GM12878 (cell line): Measurements from ENCODE around the gene TNRC18.
"Not testable (repeated sequence)": the region's sequence is repeated elsewhere in the genome, so short reads cannot be mapped to it uniquely, and the experiment has no call there.

Experiments
- ASH2L ChIP-seq: fragments of 300-600, 200-600 bp; sonication (generic); IDR thresholded peaks from 2 replicates; pipeline ENCODE4 v1.6.1; 2017; ENCODE audit warnings: low read depth, mild to moderate bottlenecking, borderline replicate concordance
- BMI1 ChIP-seq: fragments of 450-650 bp; IDR thresholded peaks from 2 replicates; pipeline ENCODE4 v1.6.1; 2016; ENCODE audit warnings: mild to moderate bottlenecking, moderate library complexity, borderline replicate concordance
- POLR2A ChIP-seq: IDR thresholded peaks from 2 replicates; pipeline ENCODE4 v1.6.1; 2011; ENCODE audit warnings: low read depth, mild to moderate bottlenecking, low read length
- RAD21 ChIP-seq: IDR thresholded peaks from 2 replicates; pipeline ENCODE4 v1.6.1; 2011; ENCODE audit warnings: mild to moderate bottlenecking, low read depth, low read length, moderate library complexity; ENCODE audit not compliant: insufficient read depth
- TF ChIP-seq, protein P1 (sequence below), 3 experiments: IDR thresholded peaks in 2 of 3; conservative IDR thresholded peaks in 1 of 3; 2 replicates each; pipeline ENCODE4 v1.5.1; 2011; ENCODE audit warnings: low read depth in 3 of 3, low read length in 3 of 3, mild to moderate bottlenecking in 3 of 3, control low read depth in 2 of 3, moderate library complexity in 2 of 3, inconsistent platforms in 1 of 3, mixed read lengths in 1 of 3; ENCODE audit not compliant: control insufficient read depth in 2 of 3, insufficient read depth in 1 of 3; ENCODE audit errors: extremely low read depth in 1 of 3

GRCh38 chr7:5313076-5313885 is 110.4 kb downstream of the TNRC18 start:
- TF ChIP-seq BMI1, ASH2L, RAD21, POLR2A: not testable (repeated sequence)
- TF ChIP-seq, protein P1, sequence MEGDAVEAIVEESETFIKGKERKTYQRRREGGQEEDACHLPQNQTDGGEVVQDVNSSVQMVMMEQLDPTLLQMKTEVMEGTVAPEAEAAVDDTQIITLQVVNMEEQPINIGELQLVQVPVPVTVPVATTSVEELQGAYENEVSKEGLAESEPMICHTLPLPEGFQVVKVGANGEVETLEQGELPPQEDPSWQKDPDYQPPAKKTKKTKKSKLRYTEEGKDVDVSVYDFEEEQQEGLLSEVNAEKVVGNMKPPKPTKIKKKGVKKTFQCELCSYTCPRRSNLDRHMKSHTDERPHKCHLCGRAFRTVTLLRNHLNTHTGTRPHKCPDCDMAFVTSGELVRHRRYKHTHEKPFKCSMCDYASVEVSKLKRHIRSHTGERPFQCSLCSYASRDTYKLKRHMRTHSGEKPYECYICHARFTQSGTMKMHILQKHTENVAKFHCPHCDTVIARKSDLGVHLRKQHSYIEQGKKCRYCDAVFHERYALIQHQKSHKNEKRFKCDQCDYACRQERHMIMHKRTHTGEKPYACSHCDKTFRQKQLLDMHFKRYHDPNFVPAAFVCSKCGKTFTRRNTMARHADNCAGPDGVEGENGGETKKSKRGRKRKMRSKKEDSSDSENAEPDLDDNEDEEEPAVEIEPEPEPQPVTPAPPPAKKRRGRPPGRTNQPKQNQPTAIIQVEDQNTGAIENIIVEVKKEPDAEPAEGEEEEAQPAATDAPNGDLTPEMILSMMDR (IDR thresholded peaks at IDR 0.05 in 2 of 3, conservative IDR thresholded peaks at IDR 0.05 in 1 of 3; ENCODE audit: control insufficient read depth in 2 of 3, extremely low read depth in 1 of 3, insufficient read depth in 1 of 3, low read depth in 3 of 3, low read length in 3 of 3) = not testable (repeated sequence)
